NCI-H1105 treated with DMSO at 0.1 percent for 48 hours (cell line): ENCODE data around the gene CARD14.

Experiments
- DNase-seq: peaks from one replicate; lab custom pipeline; 2025; lab: John Stamatoyannopoulos, UW

The CARD14 gene

DNA sequence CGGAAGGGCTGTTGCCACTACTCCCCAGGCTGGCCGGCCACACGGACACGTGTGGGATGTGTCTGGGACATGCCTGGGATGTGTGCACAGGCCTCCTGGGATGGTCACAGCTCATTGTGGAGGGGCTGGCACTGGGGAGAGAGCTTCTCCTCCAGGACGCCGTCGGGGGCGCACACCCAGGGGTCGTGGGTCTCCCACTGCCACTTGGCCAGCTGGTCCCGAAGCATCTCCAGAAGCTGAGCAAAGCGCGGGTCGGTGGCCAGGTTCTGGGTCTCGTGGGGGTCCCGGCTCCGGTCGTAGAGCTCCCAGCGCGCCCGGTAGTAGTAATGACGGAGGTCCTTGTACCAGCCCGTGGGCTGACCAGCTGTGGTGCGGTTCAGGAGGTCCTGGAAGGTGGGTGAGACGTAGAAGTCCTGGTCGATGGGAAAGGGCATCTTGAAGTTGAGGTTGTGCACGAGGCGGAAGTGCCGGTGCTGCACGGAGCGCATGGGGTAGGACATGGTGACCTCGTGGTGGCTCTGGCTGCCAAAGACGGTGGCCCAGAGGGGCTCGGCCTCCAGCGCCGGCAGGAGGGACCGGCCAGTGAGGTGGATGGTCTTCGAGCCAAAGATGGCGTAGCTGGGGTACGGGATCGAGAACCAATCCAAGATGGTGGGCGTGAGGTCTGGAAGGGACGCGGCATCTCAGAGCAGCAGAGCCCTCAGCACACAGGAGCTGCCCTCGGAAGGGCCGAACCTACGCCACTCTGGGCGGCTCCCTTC, 40.7 kb downstream of the CARD14 start:
- DNase-seq, result no peak

DNA sequence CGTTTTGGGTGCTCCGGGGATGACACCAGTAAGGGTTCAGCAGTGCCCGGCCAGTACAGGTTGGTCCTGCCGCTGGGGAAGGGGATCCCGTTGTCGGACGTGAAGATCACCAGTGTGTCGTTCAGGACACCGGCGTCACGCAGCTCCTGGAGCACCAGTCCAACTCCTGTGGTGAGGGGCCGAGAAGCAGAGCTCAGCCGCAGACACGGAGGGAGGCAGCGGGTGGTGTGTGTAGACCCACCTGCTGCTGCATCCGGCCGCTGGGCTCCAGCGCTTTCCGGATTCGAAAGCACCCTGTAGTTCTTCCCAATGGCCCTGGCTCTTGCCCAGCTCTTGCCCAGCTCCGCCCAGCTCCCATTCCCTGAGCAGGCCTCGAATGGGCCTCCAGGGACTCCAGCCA, 42.3 kb downstream of the CARD14 start:
- DNase-seq, result no peak

DNA sequence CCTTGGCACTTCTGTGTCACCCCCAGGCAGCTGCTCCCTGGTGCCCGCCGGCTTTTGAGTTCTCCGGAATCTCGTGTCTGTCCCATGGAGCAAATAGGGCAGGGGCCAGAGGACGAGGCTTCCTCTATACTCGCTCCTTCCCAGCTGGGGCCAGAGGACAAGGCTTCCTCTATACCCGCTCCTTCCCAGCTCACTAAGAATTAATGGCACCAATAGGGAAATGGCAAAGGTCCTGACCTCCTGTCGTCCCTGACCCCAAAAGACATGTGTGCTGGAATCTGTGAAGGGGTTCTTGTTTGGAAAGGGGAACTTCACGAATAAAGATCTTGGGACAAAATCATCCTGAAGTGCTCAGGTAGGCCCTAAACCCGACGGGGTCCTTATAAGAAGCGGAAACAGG, 42.7 kb downstream of the CARD14 start:
- no peak for DNase-seq

DNA sequence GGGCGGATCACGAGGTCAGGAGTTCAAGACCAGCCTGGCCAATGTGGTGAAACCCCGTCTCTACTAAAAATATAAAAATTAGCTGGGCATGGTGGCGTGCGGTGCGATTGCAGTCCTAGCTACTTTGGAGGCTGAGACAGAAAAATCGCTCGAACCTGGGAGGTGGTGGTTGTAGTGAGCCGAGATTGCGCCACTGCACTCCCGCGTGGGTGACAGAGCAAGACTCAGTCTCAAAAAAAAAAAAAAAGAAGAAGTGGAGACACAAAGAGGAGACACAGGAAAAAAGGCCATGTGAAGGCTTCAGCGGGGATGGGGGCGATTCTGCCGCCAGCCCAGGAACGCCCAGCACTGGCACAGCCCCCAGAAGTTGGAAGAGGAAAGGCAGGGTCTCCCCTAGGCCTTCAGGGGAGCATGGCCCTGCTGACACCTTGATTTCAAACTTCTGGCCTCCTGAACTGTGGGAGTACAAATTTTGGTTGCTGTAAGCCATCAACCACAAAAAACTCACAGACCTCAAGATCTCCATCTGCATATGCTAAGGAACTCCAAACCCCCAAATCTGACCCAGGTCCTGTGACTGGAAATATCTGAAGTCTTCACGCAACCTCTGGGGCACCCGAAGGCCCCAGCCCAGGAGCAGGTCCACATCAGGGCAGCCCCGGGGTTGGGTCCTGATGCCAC, 43.3 kb downstream of the CARD14 start:
- no peak for DNase-seq

DNA sequence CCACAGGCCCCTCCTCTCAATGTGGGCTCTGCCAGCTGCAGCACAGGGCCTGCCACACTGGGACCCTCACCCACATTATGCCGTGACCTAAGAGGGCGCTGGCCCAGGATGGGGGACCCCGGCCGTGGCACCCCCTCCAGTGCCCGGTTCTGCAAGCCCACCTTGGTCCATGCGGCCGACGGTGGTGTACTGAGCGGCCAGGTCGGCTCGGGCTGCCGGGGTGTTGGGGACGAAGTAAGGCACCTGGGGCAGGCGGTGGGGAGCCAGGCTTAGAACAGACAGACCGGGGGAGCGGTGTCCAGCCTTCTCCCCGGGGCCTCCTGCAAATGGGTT, 43.8 kb downstream of the CARD14 start:
- DNase-seq, result no peak

DNA sequence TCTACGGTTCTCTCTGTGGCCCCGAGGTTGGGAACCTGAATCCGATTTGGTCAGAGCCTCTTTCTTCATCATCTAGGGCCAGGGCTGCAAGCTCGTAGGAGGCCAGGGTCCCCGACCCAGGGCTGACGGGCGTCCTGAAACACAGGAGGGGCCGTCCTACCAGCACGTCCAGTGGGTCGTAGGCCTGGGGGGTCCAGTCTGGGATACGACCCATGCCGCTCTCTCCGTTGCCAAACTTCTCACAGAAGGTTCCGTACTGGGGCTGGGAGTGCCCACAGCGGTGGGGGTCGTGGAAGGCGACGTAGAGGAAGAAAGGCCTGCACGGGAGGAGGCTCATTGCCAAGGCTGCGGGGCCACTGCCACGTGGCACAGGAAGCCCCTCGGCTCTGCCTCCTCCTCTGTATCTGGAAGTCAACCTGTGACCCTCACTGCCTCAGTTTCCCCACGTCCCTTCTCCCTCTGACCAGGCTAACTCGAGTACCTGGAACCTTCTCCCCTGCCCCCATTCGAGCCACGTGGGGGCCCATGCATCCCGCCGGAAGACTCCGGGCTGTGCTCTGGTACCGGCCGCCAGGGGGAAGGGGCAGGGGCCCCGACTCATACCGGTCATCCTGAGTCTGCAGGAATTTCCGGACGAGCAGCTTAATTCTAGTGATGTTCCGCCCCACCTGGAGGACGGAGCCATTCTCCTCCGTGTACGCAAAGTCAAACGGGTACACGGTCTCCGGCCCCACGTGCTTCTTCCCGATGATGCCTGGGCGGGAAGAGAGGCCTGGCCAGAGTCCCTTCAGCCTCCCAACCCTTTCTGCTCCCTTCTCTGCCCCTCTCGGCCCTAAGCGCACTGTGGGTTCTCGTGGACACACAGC, 44.4 kb downstream of the CARD14 start:
- no peak for DNase-seq

DNA sequence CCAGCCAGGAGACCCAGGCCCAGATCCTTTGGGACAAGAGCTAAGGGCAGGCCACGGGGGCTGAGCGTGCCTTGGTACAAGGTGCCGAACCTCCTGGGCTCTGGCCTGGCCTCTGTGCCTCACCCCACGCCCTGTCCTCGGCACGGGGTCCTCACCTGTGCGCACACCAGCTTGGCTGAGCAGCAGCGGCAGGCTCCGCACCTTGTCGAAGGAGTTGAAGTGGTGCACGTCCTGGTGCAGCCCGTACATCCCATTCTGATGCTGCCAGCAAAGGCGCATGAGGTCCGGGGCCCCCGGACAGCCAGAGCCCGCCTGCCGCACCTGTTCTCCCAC, 45.0 kb downstream of the CARD14 start:
- DNase-seq, result no peak

DNA sequence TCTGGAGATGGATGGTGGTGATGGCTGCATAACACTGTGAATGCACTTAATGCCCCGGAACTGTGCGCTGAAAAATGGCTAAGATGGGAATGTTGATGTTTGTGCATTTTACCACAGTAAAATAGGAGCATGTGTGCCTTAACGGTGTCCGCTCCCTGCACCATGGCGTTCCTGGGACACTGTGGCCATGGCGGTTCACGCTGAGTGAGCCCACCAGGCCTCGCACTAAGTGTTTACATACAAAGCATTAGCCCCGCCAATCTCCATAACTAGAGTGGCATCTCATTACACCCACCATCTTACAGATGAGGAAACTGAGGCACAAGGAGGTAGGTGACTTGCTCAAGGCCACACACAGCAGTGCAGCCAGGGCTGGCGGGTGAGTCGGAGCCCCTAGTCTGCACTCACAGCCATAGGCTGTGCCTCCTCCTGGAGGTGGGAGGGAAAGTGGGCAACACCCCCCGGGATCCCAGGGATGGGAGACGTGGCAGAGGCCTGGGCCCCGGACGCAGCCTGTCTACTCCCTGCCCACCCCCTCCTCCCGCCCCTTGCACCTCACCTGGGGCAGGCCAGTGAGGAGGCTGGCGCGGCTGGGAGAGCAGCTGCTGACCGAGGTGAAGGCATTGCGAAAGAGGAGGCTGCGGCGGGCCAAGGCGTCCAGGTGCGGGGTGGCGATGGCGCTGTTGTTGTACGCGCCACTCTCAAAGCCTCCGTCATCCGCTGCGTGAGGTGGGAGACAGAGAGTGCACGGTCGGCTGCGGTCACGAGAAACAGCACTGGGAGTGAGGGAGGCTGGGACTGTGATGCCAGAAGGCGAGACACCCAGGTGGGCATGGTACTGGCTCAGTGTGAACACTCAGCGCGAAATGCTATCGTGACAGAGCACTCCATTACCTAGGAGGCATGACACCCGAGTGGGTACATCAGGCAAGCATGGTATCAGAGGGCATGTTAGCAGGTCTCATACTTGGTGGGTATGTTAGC, 46.9 kb downstream of the CARD14 start:
- DNase-seq, result no peak

DNA sequence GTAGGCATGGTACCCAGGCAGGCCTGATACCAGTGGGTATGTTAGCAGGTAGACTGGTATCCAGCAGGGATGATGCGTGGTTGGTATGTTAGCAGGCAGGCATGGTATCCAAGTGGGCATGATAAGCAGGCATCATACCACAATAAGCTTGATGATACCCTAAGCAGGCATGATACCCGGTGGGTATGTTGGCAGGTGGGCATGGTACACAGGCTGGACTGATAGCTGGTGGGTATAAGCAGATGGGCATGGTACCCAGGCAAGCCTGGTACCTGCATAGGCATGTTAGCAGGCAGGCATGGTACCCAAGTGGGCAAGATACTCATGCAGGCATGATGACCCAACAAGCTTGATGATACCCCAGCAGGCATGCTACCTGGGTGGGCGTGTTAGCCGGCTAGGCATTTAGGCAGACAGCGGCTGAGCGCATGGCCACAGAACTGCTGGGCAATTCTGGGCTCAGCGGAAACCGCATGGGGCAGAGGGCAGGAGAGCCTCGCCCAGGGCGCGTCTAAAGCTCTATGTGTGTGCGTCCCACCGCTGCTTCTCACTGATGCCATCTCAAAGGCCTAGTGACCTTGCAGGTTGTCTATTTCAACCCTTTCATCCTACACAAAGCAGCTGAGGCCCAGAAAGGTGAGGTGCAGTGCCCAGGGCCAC, 48.0 kb downstream of the CARD14 start:
- no peak for DNase-seq

DNA sequence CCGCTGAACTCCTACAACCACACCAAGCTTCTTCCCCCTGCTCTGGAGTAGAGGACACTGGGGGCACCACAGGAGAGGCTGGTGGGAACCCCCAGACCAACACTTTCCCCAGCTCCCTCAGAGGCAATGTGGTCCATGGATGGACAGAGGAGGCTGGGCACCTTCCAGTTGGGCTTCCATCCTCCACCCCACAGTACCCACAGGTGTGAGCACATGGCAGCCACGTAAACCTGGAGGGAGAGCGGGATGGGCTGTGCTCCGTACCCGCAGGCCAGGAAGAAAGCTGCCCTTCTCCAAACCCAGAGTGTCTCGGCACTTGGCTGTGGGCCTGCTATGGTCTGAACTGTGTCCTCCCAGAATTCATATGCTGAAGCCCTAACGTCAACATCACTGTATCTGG, 48.6 kb downstream of the CARD14 start:
- DNase-seq, result no peak

DNA sequence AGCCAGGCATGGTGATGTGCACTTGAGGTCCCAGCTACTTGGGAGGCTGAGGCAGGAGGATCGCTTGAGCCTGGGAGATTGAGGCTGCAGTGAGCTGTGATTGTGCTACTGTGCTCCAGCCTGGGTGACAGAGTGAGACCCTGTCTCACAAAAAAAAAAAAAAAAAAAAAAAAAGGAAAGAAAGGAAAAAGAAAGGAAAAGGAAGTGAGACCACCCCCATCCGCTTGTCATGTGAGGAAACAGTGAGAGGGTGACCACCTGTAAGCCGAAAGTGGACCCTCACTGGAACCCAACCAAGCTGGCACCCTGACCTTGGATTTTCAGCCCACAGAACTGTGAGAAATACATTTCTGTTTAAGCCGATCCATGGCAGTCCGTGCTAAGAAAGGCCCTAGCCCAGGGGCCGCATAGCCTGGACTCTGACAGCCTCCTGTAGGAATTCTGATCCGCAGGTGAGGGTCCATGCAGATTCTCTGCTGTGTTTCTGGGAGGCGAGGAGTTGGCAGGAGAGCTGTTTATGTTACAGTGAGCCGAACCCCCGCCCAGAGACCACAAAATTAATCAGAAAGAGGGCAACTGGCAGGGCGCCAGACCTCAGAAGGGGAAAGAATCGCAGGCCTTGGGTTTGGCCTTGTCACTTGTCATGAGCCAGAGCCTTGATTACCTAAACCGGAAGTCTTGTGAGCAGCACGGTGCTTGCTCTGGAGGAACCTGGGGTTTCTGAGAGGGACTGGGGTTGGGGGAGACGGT, 49.4 kb downstream of the CARD14 start:
- peak; percentile 78 for DNase-seq

DNA sequence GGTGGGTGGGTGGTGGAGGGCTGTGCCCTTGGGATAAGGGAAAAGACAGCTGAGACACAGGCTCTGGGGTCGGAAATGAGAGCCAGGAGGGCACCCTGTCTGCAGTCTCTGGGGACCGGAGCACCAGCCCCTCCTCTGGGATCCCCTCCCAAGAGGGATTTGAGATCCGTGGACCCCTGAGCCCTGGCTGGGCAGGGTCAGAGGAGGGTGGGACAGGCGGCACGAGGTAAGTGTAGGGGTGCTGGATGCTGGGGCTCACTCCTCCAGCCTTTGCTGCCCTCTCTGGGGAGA, 49.9 kb downstream of the CARD14 start:
- DNase-seq, result peak; percentile 35

DNA sequence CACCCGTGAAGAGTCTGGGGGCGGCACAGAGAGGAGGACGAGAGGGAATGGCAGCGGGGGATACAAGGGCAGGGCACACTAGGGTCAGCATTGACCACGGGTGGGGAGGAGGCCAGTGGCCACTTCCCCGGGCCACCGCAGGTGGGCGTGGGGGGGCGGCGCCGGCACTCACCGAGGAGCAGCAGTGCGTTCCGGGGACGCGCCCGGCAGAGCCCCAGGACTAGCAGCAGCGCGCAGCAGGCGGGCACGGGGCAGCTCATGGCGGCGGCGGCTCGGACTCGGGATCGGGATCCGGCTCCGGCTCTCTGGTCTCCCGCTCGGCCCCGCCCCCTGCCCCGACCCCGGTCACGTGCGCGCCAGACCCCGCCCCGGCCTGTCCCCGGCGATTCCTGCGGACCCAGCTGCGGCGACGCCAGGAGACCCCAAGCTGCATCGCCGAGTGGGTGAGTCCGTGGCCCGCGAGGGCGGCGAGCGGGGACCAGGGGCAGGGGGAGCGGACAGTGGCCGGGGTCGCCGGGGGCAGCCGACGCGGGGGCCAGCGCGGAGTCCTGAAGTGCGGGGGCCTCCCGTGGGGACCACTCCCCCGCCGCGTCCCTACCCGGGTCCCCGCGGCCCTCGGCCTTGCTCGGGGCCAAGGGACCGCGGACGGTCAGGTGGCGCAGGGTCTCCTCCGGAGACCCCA, 50.4 kb downstream of the CARD14 start, which contains the start of the genes SGSH and SLC26A11:
Gene SGSH, minus strand, starts transcription at position 280 of the 682 bp plus-strand sequence. Its CDS starts 20 bp downstream, at position 260.
Gene SLC26A11, plus strand, starts transcription at position 374 of the 682 bp plus-strand sequence. CDS start 1,134 bp downstream, outside the sequence.
- DNase-seq, result peak; percentile 44

DNA sequence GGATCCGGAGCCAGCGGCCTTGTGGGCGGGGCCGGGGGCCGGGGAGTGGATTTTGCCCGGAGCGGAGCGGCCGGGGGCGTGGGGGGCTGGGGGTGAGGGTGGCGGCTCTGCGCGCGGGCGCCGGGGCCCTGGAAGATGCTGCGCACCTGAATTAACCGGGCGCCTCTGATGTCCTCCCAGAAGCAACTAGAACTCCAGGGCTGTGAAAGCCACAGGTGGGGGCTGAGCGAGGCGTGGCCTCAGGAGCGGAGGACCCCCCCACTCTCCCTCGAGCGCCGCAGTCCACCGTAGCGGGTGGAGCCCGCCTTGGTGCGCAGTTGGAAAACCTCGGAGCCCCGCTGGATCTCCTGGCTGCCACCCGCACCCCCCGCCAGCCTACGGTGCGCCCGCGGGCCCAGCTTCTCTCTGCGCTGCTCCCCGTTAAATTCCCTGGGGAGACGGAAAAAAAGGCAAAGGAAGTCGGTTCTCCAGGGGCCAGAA, 50.9 kb downstream of the CARD14 start:
- no peak for DNase-seq

DNA sequence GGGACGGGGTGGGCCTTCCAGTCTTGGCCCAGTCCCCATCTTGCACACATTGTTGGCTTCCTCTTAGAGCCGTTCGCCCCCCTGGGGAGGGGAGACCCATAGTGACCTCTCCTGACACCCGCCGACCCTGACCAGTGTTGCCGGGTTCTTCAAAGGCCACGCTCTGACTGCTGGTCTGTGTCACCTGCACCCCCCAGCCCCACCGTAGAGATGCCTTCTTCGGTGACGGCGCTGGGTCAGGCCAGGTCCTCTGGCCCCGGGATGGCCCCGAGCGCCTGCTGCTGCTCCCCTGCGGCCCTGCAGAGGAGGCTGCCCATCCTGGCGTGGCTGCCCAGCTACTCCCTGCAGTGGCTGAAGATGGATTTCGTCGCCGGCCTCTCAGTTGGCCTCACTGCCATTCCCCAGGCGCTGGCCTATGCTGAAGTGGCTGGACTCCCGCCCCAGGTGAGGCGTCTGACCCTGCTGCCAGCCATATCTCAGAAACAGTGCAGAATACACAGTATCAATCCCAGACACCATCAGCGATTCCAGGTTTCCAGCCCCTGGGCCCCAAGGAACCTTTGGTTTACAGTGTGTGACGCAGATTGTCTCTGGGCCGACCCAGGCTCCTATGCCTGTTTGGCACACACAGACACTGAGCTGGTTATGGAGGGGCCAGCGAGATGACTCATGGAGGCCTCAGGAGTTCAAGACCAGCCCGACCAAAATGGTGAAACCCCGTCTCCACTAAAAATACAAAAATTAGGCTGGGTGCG, 51.7 kb downstream of the CARD14 start:
- DNase-seq, result no peak

DNA sequence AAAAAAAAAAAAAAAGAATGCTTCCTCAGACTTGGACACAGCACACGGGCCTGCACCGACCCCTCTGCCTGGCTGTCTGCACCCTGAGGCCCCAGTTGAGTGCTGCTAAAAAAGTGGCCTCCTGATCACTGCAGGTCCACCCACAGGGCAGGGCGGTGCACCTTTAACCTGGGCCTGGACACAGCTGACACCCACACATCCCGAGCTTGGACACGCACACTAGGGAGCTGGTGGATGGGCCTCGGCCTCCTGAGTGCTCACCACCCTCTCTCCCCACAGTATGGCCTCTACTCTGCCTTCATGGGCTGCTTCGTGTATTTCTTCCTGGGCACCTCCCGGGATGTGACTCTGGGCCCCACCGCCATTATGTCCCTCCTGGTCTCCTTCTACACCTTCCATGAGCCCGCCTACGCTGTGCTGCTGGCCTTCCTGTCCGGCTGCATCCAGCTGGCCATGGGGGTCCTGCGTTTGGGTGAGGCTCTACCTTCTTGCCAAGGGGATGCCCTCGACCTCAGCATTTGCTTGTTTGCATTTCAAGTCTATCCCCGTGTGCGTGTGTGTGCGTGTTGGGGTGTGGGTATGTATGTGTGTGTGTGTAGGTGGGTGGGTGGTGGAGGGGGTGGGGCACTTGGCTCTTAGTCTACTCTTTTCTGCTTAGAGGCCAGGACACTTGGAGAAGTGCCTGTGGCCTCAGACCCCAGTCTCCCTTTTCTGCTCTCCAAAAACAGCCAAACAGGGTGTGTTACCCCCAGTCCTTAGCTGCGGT, 52.7 kb downstream of the CARD14 start:
- no peak for DNase-seq

DNA sequence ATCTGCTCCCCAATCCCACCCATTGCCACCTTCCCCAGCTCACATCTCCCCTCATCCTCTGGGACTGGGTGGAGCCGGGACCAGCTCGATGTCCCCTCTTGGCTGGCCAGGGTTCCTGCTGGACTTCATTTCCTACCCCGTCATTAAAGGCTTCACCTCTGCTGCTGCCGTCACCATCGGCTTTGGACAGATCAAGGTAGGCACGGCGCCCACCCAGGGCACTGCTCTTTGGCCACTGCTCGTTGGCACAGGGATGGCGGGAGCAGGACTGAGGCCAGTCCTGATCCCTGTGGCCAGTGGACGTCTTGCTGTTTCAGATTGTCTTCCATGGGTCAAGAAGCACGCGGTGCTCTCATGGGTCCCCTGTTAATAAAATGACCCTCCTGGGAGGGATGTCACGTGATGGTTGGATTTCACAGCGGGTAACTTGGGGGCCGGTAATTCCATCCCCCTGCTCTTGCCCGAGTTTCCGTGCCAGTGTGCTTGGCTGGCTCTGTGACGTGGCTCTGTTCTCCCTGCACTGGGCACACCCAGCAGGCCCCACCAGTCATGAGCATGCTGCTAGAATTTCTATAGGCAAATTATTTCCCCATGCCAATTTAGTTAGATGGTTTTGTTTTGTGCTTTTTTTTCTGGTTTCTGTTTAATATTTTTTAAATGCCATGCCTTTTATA, 53.4 kb downstream of the CARD14 start:
- no peak for DNase-seq
